Measurements from ENCODE around the gene BNIP1.

GRCh38 chr5:173213236-173213933, 69.1 kb downstream of the BNIP1 start:
- TF ChIP-seq CTCF (IDR thresholded peaks at IDR 0.05; ENCODE audit: poor library complexity) (no peak), EZH2 (IDR thresholded peaks at IDR 0.05; ENCODE audit: borderline replicate concordance) (no peak), EZH2phosphoT487 (IDR thresholded peaks at IDR 0.05; ENCODE audit: low read depth, severe bottlenecking, unreplicated experiment) (no peak)
